ENCODE results near the gene KRT34.

KRT34 gene

GRCh38 chr17:41394254-41394996 lies 12.3 kb upstream of the KRT34 start:
- no peak for DNase-seq (ENCODE audit: low read depth)
- no peak overlapping the region for H3K4me3 ChIP-seq (ENCODE audit: low read depth, low read length)
- no peak for TF ChIP-seq CTCF (IDR thresholded peaks at IDR 0.05; ENCODE audit: low read depth, low read length, missing control alignments)

- DNase-seq (ENCODE audit: low read depth): no peak
- no peak for TF ChIP-seq CTCF (IDR thresholded peaks at IDR 0.05; ENCODE audit: low read depth, low read length, missing control alignments)
- H3K4me3 ChIP-seq (ENCODE audit: low read depth, low read length): no peak overlapping the region
Measured at GRCh38 chr17:41393826-41394225, 11.7 kb upstream of the KRT34 start.

GRCh38 chr17:41393294-41393693 lies 11.2 kb upstream of the KRT34 start:
- DNase-seq (ENCODE audit: low read depth): no peak

GRCh38 chr17:41392278-41392677 lies 10.2 kb upstream of the KRT34 start:
- DNase-seq (ENCODE audit: low read depth): no peak
- no peak for TF ChIP-seq CTCF (IDR thresholded peaks at IDR 0.05; ENCODE audit: low read depth, low read length, missing control alignments)
- H3K4me3 ChIP-seq (ENCODE audit: low read depth, low read length): no peak overlapping the region

More at GRCh38 chr17:41393294-41393693, 11.2 kb upstream of the KRT34 start:
- no peak for TF ChIP-seq CTCF (IDR thresholded peaks at IDR 0.05; ENCODE audit: low read depth, low read length, missing control alignments)
- H3K4me3 ChIP-seq (ENCODE audit: low read depth, low read length): no peak overlapping the region

GRCh38 chr17:41391535-41391934 lies 9.4 kb upstream of the KRT34 start:
- no peak for DNase-seq (ENCODE audit: low read depth)
- no peak for TF ChIP-seq CTCF (IDR thresholded peaks at IDR 0.05; ENCODE audit: low read depth, low read length, missing control alignments)
- H3K4me3 ChIP-seq (ENCODE audit: low read depth, low read length): no peak overlapping the region

- TF ChIP-seq CTCF (IDR thresholded peaks at IDR 0.05; ENCODE audit: low read depth, low read length, missing control alignments): no peak
- no peak for DNase-seq (ENCODE audit: low read depth)
- H3K4me3 ChIP-seq (ENCODE audit: low read depth, low read length): no peak overlapping the region
Measured at GRCh38 chr17:41390411-41390938, 8.4 kb upstream of the KRT34 start.

- H3K4me3 ChIP-seq (ENCODE audit: low read depth, low read length): no peak overlapping the region
- no peak for DNase-seq (ENCODE audit: low read depth)
- no peak for TF ChIP-seq CTCF (IDR thresholded peaks at IDR 0.05; ENCODE audit: low read depth, low read length, missing control alignments)
Measured at GRCh38 chr17:41387670-41388069, 5.6 kb upstream of the KRT34 start.

Measured in GM12864 (cell line).